Measurements from ENCODE around the gene NPHP4.
"Not testable (repeated sequence)": the region's sequence is repeated elsewhere in the genome, so short reads cannot be mapped to it uniquely, and the experiment has no call there.

Gene NPHP4

GRCh38 chr1:5855196-5855897, 136.9 kb downstream of the NPHP4 start:
- DNase-seq (ENCODE audit: low spot score) = no peak

DNA sequence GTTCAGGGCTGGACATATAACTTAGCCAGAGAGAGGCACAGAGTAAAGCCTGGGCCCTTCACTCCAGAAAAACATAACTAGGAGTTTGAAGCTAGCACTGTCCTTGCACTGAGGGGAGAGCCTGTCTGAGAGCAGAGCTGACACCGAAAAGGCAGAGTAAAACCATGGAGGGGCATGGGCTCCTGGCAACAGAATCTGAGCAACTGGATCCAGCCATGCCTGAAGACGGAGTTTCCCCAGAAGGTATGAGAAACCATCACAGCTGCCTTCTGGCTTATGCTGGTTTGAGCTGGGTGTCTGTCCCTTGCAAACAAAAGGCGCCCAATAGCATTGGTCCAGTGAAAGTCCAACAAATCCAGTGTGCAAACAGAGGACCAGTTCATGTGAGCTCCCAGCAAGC, 137.5 kb downstream of the NPHP4 start:
- no peak for DNase-seq (ENCODE audit: low spot score)

- DNase-seq (ENCODE audit: low spot score) = not testable (repeated sequence)
Measured at GRCh38 chr1:5853858-5854257, 138.4 kb downstream of the NPHP4 start.

GRCh38 chr1:5850503-5850902, 141.7 kb downstream of the NPHP4 start:
- peak; percentile 40 for DNase-seq (ENCODE audit: low spot score)

DNA sequence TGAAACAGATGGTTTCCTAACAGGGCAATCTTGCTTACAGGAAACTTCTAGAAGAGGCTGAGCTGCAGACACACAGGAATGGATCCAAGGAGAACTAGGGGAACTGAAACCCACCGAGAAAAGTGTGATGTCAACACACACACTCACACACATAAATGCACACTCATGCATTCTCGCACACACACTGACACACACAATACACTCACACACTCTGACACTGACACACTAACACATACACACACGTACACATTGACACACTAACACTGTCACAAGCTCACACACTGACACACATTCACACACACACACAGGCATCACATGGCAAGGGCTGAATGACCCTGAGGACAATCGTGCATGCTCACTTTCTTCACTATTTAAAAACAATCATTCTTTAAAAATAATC, 142.7 kb downstream of the NPHP4 start:
- no peak for DNase-seq (ENCODE audit: low spot score)

GRCh38 chr1:5847013-5847659, 145.1 kb downstream of the NPHP4 start:
- DNase-seq (ENCODE audit: low spot score) = peak; percentile 61

GRCh38 chr1:5845376-5845775, 146.8 kb downstream of the NPHP4 start:
- DNase-seq (ENCODE audit: low spot score) = no peak

DNA sequence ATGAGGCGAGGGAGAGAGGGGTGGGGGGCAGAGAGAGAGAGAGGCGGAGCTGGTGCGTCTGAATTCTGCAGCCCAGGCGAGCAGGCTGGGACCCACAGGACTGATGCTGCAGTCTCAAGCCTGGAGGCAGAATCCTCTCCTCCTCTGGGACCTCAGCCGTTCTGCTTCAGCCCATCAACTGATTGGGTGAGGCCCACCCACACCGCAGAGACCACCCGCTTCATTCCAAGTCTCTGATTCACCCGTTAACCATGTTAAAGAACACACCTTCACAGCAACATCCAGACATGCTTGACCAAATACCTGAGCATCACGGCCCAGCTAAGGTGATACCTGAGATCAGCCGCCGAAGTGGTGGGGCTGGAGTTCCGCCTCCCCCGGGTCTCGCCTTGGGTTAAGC, 147.8 kb downstream of the NPHP4 start:
- no peak for DNase-seq (ENCODE audit: low spot score)

DNA sequence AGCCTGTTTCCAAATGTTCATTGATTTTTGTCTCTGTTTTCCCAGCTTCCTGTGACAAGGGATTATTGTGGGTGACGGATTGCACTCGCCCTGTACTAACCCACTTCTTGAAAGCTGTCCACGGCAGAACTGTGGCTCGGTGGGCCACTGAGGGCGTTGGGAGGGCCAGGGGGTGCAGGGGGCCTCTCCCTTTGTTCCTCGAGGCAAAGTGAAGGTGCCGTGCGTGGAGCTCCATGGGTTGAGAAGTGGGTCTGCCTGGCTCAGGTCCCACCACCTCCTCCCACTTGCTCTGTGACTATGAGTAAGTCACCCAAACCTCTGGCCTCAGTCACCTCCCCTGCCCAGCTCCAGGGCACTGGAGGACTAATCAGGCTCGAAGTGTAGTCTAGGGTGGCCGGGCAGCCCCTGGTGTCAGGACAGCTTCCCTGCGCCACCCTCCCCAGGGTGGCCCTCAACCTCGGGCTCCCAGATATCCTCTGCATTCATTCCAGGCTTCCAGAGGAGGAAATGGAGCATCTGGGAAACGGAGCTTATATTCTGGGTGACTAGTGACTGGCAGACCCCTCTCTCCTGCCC, 148.6 kb downstream of the NPHP4 start:
- DNase-seq (ENCODE audit: low spot score) = no peak

DNA sequence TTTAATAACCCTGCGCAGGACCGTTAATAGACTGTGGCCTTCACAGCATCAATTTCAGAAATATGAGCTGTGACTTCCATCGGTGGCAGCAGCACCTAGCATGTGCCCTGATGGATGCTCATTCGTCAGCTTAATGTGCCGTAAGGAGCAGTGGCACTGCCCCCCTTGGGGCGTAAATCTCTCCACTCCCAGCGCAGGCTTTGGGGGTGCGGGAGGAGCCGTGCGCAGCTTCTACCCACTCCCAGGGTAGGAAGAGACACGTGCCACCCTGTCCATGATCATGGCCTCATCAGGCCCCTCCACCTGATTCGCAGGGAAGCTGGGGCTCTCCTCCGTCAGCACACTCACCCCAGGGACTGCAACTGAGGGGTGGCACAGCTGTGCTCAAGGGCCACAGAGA, 149.5 kb downstream of the NPHP4 start:
- no peak for DNase-seq (ENCODE audit: low spot score)

DNA sequence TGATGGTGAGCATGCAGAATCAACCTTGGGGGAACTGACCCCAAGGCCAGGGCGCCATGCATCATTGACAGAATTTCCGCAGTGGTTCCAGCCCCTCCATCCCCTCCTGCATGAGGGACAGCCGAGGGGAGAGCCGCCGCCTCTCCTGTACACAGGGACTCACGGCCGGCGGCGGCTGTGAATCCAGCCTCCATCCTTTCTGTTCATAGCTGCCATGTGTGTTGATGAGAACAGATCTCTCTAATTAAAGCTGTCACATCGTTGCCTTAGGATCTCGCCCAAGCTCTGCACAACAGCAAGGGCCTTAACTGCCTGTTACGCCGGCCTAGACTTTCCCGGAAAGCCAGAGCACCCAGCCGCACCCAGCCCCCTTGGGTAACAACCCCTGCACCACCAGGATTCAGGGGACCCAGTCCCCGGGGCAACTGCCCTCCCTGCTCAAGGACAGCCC, 151.6 kb downstream of the NPHP4 start:
- no peak for DNase-seq (ENCODE audit: low spot score)

DNA sequence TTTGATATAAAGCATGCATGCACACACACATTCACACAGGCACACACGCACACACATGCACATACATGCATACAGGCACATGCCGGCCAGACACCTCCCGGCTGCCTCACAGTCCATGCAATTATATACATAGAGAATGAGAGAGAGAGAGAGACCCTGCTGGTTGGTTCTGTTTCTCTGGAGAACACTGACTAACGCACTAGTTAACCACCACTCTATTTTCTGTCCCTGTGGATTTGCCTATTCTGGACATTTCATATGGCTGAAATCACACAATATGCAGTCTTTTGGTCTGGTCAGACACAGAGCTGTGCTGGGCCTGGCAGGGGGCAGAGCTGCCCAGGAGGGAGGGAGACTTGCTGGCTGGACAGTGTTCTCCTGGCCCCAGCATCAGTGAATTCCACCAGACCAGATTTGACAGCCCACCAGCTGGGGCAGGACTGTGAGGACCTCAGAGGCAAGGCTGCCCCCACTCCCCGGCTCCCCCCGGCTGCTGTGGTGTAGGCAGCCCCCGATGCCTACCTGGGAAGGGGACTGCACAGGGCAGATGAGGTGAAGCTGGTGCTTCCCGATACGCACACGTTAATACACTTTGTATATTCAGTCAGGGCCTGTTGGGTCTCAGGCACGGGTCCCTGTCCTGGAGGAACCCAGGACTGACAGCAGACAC, 152.2 kb downstream of the NPHP4 start:
- DNase-seq (ENCODE audit: low spot score) = no peak

GRCh38 chr1:5839161-5839880, 152.9 kb downstream of the NPHP4 start:
- DNase-seq (ENCODE audit: low spot score) = no peak

DNA sequence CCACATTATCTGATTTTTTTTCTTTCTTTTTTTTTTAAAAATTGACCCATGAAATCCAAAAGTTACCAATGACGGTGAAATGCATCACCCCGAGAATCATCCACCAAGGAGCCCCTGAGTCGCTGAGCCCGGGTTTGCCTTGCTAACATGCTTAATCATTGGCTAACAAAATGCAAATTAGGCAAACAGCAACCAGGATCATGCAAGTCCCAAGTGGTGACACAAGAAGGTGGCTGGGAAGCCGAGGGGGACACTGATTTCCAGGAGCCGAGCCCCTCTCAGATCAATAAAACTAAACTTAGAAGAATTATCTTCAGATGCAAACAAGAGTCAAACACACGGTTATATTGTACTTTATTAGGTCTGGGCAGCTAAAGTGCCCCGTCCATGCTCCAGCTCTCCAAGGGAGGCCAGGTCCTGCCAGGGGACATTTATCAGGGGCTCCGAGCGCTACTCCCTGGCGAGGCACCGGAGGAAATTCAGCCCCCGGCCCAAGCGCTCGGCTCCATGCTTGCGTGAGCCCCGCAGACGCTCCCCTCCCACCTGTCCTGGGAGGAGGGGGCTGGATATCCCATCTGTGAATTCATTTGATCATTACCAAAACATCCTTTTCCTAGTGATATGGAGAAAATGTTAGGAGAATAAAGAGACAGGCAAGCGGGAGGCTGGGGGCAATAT, 154.1 kb downstream of the NPHP4 start:
- no peak for DNase-seq (ENCODE audit: low spot score)

- no peak for DNase-seq (ENCODE audit: low spot score)
Measured at GRCh38 chr1:5836776-5837440, 155.3 kb downstream of the NPHP4 start.

DNA sequence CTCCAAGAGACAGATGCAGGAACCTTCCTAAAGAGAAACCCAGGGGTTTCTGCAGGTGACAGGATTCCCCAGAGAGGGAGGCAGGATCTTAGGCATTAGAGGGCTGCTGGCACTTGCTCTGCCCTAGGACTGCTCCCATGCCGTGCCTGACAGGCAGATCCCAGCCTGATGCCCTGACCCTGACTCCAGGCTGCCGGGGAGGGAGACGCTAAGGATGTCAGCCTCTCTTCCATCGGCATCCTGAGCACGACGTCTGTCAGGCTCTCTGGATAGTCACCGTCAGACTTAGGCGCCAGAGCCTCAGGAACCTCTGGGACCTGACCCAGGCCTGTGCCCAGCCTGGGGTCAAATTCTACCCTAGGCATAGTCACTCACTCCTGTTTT, 157.1 kb downstream of the NPHP4 start:
- DNase-seq (ENCODE audit: low spot score) = no peak

- no peak for DNase-seq (ENCODE audit: low spot score)
Measured at GRCh38 chr1:5834477-5835178, 157.6 kb downstream of the NPHP4 start.

DNA sequence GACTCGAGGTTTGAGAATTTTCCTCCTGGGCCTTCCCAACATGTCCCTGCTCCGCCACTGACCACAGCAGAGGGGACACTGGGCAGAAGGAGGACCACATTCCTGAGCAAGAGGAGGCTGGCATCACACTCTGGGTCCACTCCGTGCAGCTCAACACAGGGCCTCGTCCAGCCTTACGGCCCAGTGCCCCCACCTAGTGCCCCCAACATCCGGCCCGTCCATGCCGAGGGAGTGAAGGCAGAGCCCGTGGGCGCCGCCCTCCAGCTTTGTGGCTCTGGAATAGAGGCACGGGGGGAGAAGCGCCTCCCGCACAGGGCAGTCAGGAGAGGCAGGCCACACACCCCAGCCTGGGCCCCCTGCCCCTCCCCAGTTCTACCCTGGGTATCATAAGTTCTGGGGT, 158.3 kb downstream of the NPHP4 start:
- no peak for DNase-seq (ENCODE audit: low spot score)

DNA sequence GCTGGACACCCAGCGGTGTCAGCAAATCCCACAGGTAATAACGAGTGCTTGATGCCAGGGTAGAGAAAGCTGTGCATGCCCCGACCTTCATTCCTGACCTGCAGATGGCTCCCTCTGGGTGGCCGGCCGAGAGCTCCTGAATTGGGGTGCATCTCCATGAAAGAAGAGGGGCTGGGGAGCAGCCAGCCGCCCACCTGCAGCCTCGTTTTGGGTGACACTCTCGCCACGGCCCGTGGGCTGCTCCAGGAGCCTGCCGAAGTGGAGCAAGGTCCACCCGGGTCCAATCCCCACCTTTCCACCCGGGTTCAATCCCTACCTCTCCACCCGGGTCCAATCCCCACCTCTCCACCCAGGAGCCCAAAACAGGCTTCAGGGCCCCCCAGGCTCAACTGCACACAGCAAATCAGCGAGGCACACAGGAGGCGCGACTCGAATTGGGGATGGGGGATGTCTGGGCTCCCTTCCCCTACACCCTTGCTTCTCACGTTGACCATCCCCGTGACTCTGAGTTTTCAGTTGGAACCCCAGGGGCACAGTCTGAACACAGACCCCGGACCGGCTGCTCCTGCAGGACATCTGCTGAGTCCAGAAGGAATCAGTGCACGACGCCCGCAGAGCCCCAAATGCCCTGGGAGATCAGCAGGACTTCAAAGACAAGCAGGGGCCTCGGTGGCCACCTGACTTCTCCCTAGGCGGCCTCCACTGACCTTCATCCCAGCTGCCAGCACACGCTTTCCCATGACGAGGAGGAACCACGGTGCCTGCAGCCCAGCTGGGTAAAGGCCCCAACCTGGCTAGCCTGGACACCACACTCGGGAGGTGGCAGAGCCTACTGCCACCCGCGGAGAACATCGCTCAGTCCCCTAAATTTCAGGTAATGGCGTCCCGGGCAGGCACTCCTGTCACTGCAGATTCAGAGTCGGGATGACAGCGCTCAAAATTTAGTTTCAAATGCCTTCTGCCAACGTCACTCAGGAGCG, 159.0 kb downstream of the NPHP4 start:
- no peak for DNase-seq (ENCODE audit: low spot score)
